Right cardiac atrium (tissue), 5 donors: ENCODE measurements around the gene GPR61. TPM values are rescaled to one million over a fixed set of nuclear protein-coding genes. Genes with fewer than 3 reads are reported as not detected.

Experiments used
- ATAC-seq, 2 donors: fragments of 200-7000 bp; cut with Tn5 transposase; one replicate each; pipeline versions ENCODE4 v1.8.0 to v1.9.1; 2020; ENCODE audit warnings: moderate library complexity in 2 of 2, mild to moderate bottlenecking in 1 of 2
- DNase-seq, 3 donors: peaks; one replicate each; pipeline ENCODE4 v3.0.0-alpha.2; 2020
- H3K27ac ChIP-seq: one replicate; pipeline ENCODE4 v1.5.1; 2013; ENCODE audit warnings: mild to moderate bottlenecking, low read length, control low read depth, moderate library complexity
- H3K27me3 ChIP-seq: one replicate; pipeline ENCODE4 v1.6.1; 2013; ENCODE audit not compliant: control insufficient read depth, insufficient read depth
- H3K4me1 ChIP-seq: one replicate; pipeline ENCODE4 v1.6.1; 2013; ENCODE audit warnings: low read length; ENCODE audit not compliant: control insufficient read depth, insufficient read depth
- H3K4me3 ChIP-seq: one replicate; pipeline ENCODE4 v1.5.1; 2013; ENCODE audit warnings: low read length, control low read depth
- H3K9me3 ChIP-seq: one replicate; pipeline ENCODE4 v1.6.1; 2013; ENCODE audit warnings: low read length; ENCODE audit not compliant: control insufficient read depth
- WGBS: extraction: QIAGEN DNeasy Blood & Tissue Kit; methylation state at CpG from one replicate; pipeline ENCODE4 v1.1.7; 2013; 5-methylcytosine and 5-hydroxymethylcytosine counted together
- intact Hi-C, 4 donors: fragments of 100-400 bp; cut with DNase I; formaldehyde crosslinking; loops; one replicate each; pipeline versions ENCODE4 v1.11.0 to v1.14.0; 2022 to 2023
- polyA plus RNA-seq: library from polyadenylated mRNA; stranded (reverse); fragments of 200-250 nt; gene quantifications from one replicate; pipeline ENCODE4 v1.2.3, GENCODE V29; 2013
- total RNA-seq, 4 donors: library from RNA; stranded (reverse); fragmentation: NEBNext Ultra II Directional; extraction: Animal tissue kit (Norgen Biotek cat#: 25700); gene quantifications; one replicate each; pipeline ENCODE4 v1.2.1, GENCODE V29; 2021
- donor health status: healthy with polysubstance abuse.
- donor health status: DM: no; HTN: yes; CAD: no.
- donor health status: DM: no; HTN: no; CAD: no.
- donor health status: DM: no; HTN: yes; CAD: no; lungs with severe emphysema.
- donor health status: DM: yes; HTN: yes; CAD: no.

Gene GPR61
- total and polyA plus RNA-seq, 5 donors, result 0.14 to 1.4 (median 0.41) TPM

DNA sequence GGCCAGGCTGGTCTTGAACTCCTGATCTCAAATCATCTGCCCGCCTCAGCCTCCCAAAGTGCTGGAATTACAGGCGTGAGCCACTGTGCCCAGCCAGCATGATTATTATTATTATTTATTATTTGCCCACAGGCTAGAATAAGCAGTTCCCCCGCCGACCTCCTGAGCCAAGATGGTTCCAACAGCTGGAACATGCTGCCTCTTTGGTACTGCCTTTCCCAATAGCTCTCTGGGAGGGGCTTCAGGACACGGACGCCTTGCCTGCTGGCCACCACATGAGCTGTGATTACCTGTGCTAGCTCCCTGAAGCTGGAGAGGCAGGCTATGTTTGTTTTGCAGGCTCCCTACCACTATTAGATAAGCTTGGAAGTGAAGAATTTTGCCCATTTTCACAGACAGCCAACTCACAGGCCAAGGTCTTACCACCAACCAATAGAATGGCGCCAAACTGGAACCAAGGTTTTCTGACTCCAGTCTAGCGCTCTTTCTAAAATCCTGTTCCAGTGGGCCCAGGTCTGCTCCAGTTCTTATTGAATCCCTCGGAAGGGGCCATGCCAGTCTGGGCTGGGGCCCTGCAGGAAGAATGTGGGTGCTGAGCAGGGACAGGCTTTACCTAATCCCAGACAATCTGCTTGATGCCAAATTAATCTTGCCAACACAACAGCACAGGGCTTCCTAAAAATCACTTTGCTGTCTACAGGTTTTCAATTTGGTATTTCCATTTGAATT is 2.1 kb upstream of the GPR61 start:
- Histone ChIP-seq H3K27ac (no peak overlapping the region), H3K4me1 (no peaks in the 10 kb centered on the region), H3K4me3 (no peak overlapping the region), H3K27me3 (no peaks in the 10 kb centered on the region), H3K9me3 (no peaks in the 10 kb centered on the region)
- 85% methylated on average over 9 of the region's 9 CpGs for WGBS
- intact Hi-C loops, result no loop called here
- DNase-seq (no peak), ATAC-seq (no peak)

DNA sequence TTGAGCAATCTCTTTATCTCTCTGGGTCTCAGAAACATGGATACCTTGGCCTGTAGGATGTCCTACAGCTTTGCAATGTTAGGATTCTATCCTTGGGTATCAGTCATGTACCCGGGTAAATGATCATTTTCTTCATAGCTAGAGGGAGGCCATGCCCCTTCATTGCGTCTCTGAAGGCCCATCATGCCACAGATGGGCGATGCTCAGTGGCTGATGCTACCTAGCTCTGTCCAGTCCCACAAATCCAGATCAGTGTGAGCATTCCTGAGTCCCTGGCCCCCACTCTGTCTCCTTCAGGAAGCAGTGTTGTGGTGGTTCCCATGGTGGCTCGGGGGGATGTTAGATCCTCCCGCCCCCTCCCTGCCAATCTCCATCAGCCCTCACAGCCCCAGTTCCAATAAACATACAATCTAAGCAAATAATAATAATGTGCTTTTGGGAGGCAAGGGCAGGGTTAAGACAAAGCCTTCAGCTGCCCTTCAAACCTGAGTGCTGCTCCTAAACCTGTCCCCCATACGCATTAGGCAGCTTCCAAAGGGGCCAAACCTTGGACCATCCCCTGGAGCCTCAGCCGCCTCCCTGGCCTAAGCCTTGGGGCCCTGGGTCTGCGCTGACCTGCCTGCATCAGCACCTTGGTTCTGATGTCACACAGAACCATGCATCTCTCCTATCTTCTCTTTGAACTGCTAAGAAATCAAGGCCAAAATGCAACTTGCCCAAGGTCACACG is 681 bp upstream of the GPR61 start:
- Histone ChIP-seq H3K27ac (no peak overlapping the region), H3K4me1 (no peaks in the 10 kb centered on the region), H3K9me3 (no peaks in the 10 kb centered on the region), H3K4me3 (no peak overlapping the region), H3K27me3 (no peaks in the 10 kb centered on the region)
- ATAC-seq, result no peak
- intact Hi-C loops, result no loop called here
- DNase-seq, result no peak
- 87% methylated on average over 9 of the region's 9 CpGs for WGBS

DNA sequence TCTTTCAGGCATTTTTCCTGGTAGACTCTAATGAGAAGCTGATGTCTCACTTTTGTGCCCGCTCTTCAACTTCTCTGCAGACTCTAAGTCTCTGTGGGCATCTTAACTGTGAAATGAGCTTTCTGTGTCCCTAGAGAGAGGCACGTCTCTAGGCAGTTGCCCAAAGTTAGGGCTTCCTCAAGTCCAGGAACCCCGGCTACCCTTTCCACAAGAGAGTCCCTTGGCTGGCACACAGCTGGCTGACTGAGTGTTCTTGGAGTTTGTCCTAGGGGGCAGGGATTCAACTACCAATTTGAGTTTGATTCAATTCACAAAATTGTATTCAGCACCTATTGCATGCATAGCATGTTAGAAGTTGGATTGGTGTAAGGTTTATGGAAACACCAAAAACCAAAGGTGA is 1.4 kb downstream of the GPR61 start:
- no peak overlapping the region for H3K4me3 ChIP-seq
- intact Hi-C loops, result loop anchor here in 2 of 4 donors (10.0 kb wide), 2 partner anchors 234 to 444 kb away; partner anchors contain the start of gene AHCYL1 (in 1 of the 2)
- no peak for ATAC-seq

DNA sequence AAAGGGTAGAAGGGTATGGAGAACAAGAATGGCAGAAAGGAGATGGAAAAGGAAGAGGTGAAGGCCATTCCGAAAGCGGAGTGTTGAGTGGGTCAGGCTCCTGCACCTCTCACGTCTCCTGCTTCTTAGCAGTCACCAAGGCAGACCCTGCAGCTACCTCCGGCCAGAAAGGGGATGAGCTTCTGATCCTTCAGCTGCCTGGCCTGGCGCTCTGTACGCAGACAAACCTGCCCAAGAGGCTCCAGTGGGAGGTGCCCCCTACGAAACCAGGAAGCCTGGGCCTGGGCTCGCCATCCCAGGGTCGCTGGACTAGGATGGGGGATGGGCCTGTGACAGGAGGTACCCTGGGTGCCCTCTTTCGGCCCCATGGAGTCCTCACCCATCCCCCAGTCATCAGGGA is 3.0 kb downstream of the GPR61 start:
- WGBS, result 86% methylated on average over 10 of the region's 10 CpGs
- no peak for ATAC-seq
- no peak for DNase-seq
- H3K27me3 ChIP-seq, result no peaks in the 10 kb centered on the region
- H3K27ac ChIP-seq, result no peak overlapping the region
- no peaks in the 10 kb centered on the region for H3K9me3 ChIP-seq
- no peak overlapping the region for H3K4me3 ChIP-seq
- H3K4me1 ChIP-seq, result peaks cover 3% of the 10 kb centered on the region
- intact Hi-C loops, result loop anchor here in 2 of 4 donors (10.0 kb wide), 2 partner anchors 232 to 442 kb away; partner anchors contain the start of gene AHCYL1 (in 1 of the 2)

More for the DNA sequence above, 1.4 kb downstream of the GPR61 start:
- Histone ChIP-seq H3K4me1 (no peaks in the 10 kb centered on the region), H3K27me3 (no peaks in the 10 kb centered on the region), H3K9me3 (no peaks in the 10 kb centered on the region), H3K27ac (no peak overlapping the region)
- WGBS, result 69% methylated on average over 3 of the region's 3 CpGs
- DNase-seq, result no peak

DNA sequence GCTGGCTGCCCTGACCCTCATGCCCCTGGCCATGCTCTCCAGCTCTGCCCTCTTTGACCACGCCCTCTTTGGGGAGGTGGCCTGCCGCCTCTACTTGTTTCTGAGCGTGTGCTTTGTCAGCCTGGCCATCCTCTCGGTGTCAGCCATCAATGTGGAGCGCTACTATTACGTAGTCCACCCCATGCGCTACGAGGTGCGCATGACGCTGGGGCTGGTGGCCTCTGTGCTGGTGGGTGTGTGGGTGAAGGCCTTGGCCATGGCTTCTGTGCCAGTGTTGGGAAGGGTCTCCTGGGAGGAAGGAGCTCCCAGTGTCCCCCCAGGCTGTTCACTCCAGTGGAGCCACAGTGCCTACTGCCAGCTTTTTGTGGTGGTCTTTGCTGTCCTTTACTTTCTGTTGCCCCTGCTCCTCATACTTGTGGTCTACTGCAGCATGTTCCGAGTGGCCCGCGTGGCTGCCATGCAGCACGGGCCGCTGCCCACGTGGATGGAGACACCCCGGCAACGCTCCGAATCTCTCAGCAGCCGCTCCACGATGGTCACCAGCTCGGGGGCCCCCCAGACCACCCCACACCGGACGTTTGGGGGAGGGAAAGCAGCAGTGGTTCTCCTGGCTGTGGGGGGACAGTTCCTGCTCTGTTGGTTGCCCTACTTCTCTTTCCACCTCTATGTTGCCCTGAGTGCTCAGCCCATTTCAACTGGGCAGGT is 3.8 kb downstream of the GPR61 start:
- no peaks in the 10 kb centered on the region for H3K9me3 ChIP-seq
- ATAC-seq (no peak), DNase-seq (peak in 1 of 3 donors; percentile 54)
- intact Hi-C loops, result loop anchor here in 2 of 4 donors (10.0 kb wide), 2 partner anchors 231 to 441 kb away; partner anchors contain the start of gene AHCYL1 (in 1 of the 2)
- no peaks in the 10 kb centered on the region for H3K27me3 ChIP-seq
- 87% methylated on average over 24 of the region's 24 CpGs for WGBS
- H3K4me1 ChIP-seq, result peaks cover 3% of the 10 kb centered on the region
- H3K27ac ChIP-seq, result no peak overlapping the region
- no peak overlapping the region for H3K4me3 ChIP-seq

DNA sequence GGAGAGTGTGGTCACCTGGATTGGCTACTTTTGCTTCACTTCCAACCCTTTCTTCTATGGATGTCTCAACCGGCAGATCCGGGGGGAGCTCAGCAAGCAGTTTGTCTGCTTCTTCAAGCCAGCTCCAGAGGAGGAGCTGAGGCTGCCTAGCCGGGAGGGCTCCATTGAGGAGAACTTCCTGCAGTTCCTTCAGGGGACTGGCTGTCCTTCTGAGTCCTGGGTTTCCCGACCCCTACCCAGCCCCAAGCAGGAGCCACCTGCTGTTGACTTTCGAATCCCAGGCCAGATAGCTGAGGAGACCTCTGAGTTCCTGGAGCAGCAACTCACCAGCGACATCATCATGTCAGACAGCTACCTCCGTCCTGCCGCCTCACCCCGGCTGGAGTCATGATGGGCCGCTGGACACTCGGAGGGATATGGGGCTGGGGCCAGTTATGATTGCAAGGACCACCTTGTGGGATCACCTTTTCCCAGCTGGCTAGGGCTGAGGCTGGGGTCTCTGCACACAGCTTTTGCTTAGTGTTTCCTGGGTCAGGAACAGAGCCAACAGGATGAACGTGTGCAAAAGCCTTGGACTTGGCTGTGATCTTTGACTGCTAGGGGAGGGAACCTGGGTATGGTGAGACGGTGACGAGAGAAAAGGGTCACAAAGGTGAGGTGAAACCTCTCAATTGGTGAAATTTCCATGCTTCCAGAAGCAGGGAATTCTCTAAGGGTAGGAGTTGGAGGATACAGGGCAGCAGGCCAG is 4.5 kb downstream of the GPR61 start:
- DNase-seq, result peak in 1 of 3 donors; percentile 38
- H3K27me3 ChIP-seq, result no peaks in the 10 kb centered on the region
- H3K9me3 ChIP-seq, result no peaks in the 10 kb centered on the region
- peaks cover 3% of the 10 kb centered on the region for H3K4me1 ChIP-seq
- no peak for ATAC-seq
- 61% methylated on average over 14 of the region's 14 CpGs for WGBS
- no peak overlapping the region for H3K4me3 ChIP-seq
- H3K27ac ChIP-seq, result no peak overlapping the region
- intact Hi-C loops, result loop anchor here in 3 of 4 donors (2.0 to 10.0 kb wide), 3 partner anchors 229 to 441 kb away; partner anchors contain the start of gene AHCYL1 (in 1 of the 3)

DNA sequence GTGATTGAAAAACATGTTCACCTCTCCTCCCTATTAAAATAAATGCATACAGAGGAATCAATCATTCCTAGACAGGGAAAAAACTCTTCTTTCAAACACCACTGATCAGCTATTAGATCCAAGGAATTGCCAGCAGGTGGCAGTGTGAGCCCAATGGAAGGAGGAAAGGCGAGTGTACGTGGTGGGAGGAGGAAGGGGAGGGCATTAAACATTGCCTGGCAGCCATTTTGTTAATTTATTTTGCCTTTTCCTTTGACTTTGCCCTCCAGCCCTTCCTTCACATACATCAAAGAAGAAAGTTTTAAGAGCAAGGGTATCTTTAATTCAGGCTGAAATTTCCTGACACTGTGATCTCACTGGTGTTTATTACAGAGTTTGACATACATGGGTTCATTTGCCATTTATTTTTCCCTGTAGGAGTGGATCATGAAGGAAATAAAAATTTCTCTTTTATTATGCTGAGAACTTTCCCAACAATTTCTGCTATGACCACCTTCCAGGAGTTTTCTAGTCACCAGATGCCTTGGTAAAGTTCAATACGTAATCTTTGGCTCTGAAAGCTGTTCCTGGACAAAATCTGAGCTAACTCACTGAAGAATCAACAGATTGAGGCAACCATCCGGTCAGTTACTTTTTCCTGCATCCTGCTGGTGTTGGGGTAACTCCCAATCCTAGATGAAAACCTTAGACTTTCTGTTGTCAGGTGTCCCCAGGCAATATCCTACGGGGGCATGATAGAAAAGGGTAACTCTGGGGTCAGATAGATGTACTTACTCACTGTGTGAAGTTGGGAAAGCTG is 6.8 kb downstream of the GPR61 start:
- ATAC-seq, result peak; percentile 69 to 73
- Histone ChIP-seq H3K27ac (peak overlapping the region; percentile 70), H3K27me3 (no peaks in the 10 kb centered on the region), H3K4me1 (peaks cover 3% of the 10 kb centered on the region), H3K4me3 (peak overlapping the region; percentile 25), H3K9me3 (no peaks in the 10 kb centered on the region)
- peak; percentile 87 to 92 (median 90) for DNase-seq
- WGBS, result 30% methylated on average over 5 of the region's 5 CpGs
- intact Hi-C loops, result loop anchor here (2.0 to 10.0 kb wide), 7 partner anchors 82 to 438 kb away; partner anchors contain the start of gene AHCYL1 (in 2 of the 4)

DNA sequence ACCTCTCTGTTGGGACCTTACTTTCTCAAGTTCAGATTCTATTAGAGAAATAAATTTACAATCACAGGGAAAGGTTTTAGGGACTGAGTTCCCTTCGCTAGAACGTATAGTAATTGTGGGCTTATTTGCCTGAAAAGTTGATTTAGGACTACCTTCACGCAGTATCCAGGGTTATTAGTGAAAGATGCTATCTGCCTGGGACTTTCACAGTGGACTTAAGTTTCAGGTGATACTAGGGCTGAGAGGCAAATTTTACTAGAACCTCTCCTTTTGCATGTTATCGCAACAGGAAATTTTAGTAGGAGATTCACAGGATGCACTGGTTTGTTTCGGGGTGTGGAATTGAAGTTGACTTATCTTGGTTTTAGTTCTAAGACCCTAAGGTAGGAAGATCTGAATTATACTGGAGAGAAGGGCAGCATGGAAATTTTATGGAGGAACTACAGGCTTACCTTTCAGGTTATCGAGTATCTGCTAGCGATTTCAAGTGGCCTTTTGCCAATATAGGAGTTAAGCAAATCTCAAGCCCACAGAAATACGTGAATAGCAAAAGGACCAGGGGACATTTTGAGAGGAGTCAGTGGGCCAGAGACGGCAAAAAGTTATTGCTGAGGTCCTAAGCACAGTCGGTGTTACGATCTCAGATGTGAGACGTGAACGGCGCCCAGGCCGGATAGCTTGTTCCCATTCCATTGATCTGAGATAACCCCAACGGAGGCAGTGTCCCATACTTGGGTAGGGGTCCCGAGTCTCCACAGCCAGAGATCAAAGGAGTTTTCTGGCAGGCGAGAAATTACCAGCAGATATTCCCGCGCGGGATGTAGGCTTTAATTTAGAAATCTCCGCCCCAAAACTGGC is 8.0 kb downstream of the GPR61 start:
- H3K9me3 ChIP-seq, result no peaks in the 10 kb centered on the region
- H3K4me1 ChIP-seq, result peaks cover 3% of the 10 kb centered on the region
- intact Hi-C loops, result loop anchor here (2.0 to 10.0 kb wide), 7 partner anchors 81 to 437 kb away; partner anchors contain the start of gene AHCYL1 (in 2 of the 4)
- DNase-seq (peak in 1 of 3 donors; percentile 62), ATAC-seq (peak; percentile 16 to 22)
- no peaks in the 10 kb centered on the region for H3K27me3 ChIP-seq
- peak overlapping the region; percentile 75 for H3K4me3 ChIP-seq
- WGBS, result 12% methylated on average over 22 of the region's 22 CpGs
- H3K27ac ChIP-seq, result peak overlapping the region; percentile 98
